ENCODE results near the gene EZH1. TPM values are rescaled to one million over a fixed set of nuclear protein-coding genes. Genes with fewer than 3 reads are reported as not detected.
"Not testable (repeated sequence)": the region's sequence is repeated elsewhere in the genome, so short reads cannot be mapped to it uniquely, and the experiment has no call there.

The EZH1 gene
- total RNA-seq, 6 experiments from 2014 or later: 18.3 to 21.2 (median 19.2) TPM

DNA sequence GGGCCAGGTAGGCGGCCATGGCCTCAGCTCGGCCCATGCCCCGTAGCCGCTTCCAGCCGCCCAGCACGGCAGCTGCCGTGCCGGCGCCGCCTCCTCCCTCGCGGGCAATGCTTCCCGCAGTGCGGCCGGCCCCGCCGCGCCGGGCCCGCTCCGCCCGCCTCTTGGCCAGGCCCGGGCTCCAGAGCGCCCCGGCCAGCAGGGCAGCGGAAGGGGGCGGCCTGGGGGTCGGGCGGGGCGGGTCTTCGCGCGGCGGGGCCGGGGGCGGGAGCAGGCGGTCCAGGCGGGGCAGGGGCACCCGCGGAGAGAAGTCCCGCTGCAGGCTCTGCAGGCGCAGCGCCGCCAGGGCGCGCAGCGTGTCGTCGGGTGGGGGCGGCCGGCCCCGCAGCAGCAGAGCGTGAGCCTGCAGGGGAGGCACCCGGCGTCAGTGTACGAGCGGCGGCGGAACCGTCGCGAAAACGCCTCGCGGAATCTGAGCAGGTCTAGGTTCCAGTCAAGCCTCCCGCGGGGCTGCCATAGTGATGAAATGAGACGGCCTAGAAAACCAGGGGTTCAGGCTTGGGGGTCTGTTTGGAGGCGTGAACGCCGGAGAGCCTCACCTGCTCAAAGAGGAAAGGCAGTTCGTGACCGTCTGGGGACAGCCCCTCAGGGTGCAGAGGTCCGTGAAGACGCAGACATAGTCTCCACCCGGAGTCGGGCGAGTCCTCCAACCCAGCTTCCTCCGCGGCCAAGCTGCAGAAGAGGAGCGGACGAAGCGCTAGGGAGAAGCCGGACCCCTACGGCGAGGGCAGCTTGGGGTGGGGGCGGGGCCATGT is 74.7 kb downstream of the EZH1 start:
- peaks cover 4% of the 10 kb centered on the region for H3K27me3 Mint-ChIP-seq (ENCODE audit: insufficient read depth)

DNA sequence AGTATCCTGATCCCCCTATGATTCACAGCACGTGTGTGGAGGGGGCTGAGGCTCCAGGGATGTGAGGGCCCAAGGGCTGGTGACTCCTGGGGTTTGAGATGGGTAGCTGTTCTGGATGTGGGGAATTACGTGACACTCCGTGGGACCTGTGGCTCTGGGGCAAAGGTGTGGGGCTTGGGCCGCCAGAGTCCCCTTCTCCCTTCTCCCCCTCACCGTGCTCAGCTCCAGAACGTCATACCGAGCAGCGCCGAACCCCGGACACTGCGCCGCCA is 75.2 kb downstream of the EZH1 start:
- Mint-ChIP-seq H3K27ac (no peak overlapping the region), H3K9me3 (no peaks in the 10 kb centered on the region)
- DNase-seq: no peak

More for the DNA sequence above, 74.7 kb downstream of the EZH1 start:
- H3K27ac Mint-ChIP-seq: no peak overlapping the region
- TF ChIP-seq, protein P1, sequence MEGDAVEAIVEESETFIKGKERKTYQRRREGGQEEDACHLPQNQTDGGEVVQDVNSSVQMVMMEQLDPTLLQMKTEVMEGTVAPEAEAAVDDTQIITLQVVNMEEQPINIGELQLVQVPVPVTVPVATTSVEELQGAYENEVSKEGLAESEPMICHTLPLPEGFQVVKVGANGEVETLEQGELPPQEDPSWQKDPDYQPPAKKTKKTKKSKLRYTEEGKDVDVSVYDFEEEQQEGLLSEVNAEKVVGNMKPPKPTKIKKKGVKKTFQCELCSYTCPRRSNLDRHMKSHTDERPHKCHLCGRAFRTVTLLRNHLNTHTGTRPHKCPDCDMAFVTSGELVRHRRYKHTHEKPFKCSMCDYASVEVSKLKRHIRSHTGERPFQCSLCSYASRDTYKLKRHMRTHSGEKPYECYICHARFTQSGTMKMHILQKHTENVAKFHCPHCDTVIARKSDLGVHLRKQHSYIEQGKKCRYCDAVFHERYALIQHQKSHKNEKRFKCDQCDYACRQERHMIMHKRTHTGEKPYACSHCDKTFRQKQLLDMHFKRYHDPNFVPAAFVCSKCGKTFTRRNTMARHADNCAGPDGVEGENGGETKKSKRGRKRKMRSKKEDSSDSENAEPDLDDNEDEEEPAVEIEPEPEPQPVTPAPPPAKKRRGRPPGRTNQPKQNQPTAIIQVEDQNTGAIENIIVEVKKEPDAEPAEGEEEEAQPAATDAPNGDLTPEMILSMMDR (IDR thresholded peaks at IDR 0.05): no peak
- no peaks in the 10 kb centered on the region for H3K9me3 Mint-ChIP-seq
- peaks cover 29% of the 10 kb centered on the region for H3K36me3 Mint-ChIP-seq (ENCODE audit: low read depth)
- no peak overlapping the region for H3K4me3 Mint-ChIP-seq
- peaks cover 45% of the 10 kb centered on the region for H3K4me1 Mint-ChIP-seq (ENCODE audit: low read depth)
- no peak for DNase-seq

DNA sequence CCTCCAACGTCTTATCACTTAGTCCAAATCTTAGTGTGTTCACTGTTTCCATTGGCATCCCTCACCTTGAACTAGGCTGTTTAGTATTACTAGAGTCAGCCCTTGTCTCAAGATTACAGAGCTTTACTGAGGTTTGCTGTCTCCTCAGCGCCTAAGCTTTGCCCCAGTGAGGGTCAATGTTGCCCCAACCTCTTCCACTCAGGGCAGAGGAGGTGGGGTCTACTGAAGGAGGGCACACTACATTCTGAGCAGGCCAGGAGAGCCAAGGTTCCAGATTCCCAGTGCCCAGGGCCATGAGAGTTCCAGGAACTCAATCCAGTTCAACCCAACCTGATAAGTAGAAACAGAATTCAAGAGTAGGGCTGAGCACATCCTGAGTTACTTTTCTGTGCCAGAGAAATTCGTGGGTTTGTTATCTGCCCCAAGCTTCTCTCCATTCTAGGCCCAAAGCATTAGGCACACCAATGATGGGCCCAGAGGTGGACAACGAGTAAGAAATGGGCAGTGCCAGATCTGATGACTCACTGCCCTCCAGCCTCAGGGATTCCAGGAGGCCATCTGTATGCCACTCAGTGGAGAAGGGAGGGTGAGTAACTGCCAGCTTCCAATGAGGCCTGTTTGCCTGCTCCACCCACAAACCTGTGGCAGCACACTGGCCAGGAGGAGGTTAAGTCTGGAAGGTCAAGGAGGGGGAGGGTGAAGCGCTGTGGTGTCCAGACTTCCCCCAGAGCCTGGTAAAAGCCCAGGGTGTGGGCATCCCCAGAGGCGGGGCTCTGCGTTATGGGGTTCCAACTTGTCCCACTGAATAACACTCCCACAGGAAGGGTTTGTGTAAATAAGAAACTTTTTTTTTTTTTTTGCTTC is 77.5 kb downstream of the EZH1 start:
- peaks cover 34% of the 10 kb centered on the region for H3K4me1 Mint-ChIP-seq (ENCODE audit: low read depth)
- H3K27ac Mint-ChIP-seq: peak overlapping the region; percentile 87
- peaks cover 30% of the 10 kb centered on the region for H3K36me3 Mint-ChIP-seq (ENCODE audit: low read depth)
- peak; percentile 93 for DNase-seq
- TF ChIP-seq, protein P1 (IDR thresholded peaks at IDR 0.05): no peak
- H3K4me3 Mint-ChIP-seq: peak overlapping the region; percentile 37; the same call in 1 of the 2 replicates
- H3K9me3 Mint-ChIP-seq: no peaks in the 10 kb centered on the region
- H3K27me3 Mint-ChIP-seq (ENCODE audit: insufficient read depth): peaks cover 3% of the 10 kb centered on the region

More for the DNA sequence above, 75.2 kb downstream of the EZH1 start:
- Mint-ChIP-seq H3K4me3 (no peak overlapping the region), H3K4me1 (ENCODE audit: low read depth) (peaks cover 42% of the 10 kb centered on the region), H3K27me3 (ENCODE audit: insufficient read depth) (peaks cover 4% of the 10 kb centered on the region), H3K36me3 (ENCODE audit: low read depth) (peaks cover 30% of the 10 kb centered on the region)
- TF ChIP-seq, protein P1 (IDR thresholded peaks at IDR 0.05): no peak

DNA sequence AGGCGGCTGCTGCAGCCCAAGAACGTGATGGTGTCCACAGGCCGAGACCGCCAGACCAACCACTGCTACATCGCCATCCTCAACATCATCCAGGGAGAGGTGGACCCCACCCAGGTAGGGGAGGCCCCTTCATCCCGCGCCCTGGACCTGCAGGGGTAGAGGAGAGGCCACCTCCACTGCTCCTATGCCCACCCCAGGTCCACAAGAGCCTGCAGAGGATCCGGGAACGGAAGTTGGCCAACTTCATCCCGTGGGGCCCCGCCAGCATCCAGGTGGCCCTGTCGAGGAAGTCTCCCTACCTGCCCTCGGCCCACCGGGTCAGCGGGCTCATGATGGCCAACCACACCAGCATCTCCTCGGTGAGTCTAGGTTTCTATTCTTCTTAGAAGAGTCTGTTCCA is 78.7 kb downstream of the EZH1 start:
- not testable (repeated sequence) for H3K27ac Mint-ChIP-seq; H3K4me3 Mint-ChIP-seq; DNase-seq; H3K9me3 Mint-ChIP-seq; H3K27me3 Mint-ChIP-seq (ENCODE audit: insufficient read depth)
- H3K36me3 Mint-ChIP-seq (ENCODE audit: low read depth): peaks cover 25% of the 10 kb centered on the region
- H3K4me1 Mint-ChIP-seq (ENCODE audit: low read depth): peaks cover 38% of the 10 kb centered on the region

DNA sequence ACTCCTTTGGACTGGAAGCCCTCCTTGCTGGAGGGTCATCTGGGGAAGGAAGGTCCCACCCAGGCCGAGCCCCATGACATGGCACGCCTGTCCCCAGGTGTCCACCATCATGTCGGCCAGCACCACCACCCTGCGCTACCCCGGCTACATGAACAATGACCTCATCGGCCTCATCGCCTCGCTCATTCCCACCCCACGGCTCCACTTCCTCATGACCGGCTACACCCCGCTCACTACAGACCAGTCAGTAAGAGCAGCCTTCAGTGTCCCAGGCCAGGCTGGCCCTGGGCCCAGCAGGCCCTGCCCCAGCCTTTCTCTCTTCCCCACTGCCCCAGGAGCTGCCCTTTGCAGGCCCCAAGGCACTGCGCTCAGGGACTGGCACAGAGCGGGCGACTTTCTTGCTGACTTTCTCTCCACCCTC is 79.2 kb downstream of the EZH1 start:
- no peak overlapping the region for H3K4me3 Mint-ChIP-seq
- no peak overlapping the region for H3K27ac Mint-ChIP-seq
- H3K9me3 Mint-ChIP-seq: no peaks in the 10 kb centered on the region
- TF ChIP-seq, protein P1 (IDR thresholded peaks at IDR 0.05): no peak
- H3K4me1 Mint-ChIP-seq (ENCODE audit: low read depth): peaks cover 44% of the 10 kb centered on the region
- H3K36me3 Mint-ChIP-seq (ENCODE audit: low read depth): peaks cover 21% of the 10 kb centered on the region
- no peak for DNase-seq
- peaks cover 3% of the 10 kb centered on the region for H3K27me3 Mint-ChIP-seq (ENCODE audit: insufficient read depth)

All from HFFc6 (cell line).